Endothelial cell of umbilical vein (primary cell): ENCODE measurements around the gene RPE. TPM values are rescaled to one million over a fixed set of nuclear protein-coding genes. Genes with fewer than 3 reads are reported as not detected.

Source experiments
- BruUV-seq: library from RNA; stranded (reverse); fragments of 400-500 nt; replicated peaks from 2 replicates; lab custom pipeline; 2021; lab: Mats Ljungman, UMichigan
- CTCF ChIA-PET: fragments of 300-600, 350-600 bp; sonication (Branson Sonifier 250); formaldehyde crosslinking; loops from one replicate; lab custom pipeline; 2021; ENCODE audit warnings: antibody characterized with exemption, inconsistent platforms; lab: Charles Lee
- POLR2A ChIA-PET: fragments of 300-600, 350-600 bp; sonication (Branson Sonifier 250); formaldehyde crosslinking; loops from one replicate; lab custom pipeline; 2021; ENCODE audit warnings: antibody characterized with exemption, inconsistent platforms; lab: Charles Lee
- DNase-seq: peaks from one replicate; pipeline ENCODE4 v3.0.0-alpha.2; 2011; ENCODE audit warnings: low read depth, low spot score
- FAIRE-seq: peaks from 2 replicates; lab custom pipeline; 2011; peaks lifted over from hg19 to GRCh38; lab: Jason Lieb, UNC
- H2AFZ ChIP-seq: 2 replicates; pipeline ENCODE4 v1.6.0; 2012; ENCODE audit warnings: low read depth, low read length, control low read depth, inconsistent platforms
- H3K27ac ChIP-seq: 2 replicates; pipeline ENCODE4 v1.5.1; 2011; ENCODE audit warnings: low read depth, mild to moderate bottlenecking, control low read depth, low read length, moderate library complexity; ENCODE audit not compliant: insufficient read depth
- H3K27me3 ChIP-seq, 2 experiments: 2 replicates each; pipeline versions ENCODE4 v1.6.0 to v1.6.1; 2011; ENCODE audit warnings: low read length in 2 of 2, mixed read lengths in 1 of 2; ENCODE audit not compliant: control insufficient read depth in 2 of 2, insufficient read depth in 2 of 2
- H3K36me3 ChIP-seq, 2 experiments: 2 replicates in 1 of 2; 3 replicates in 1 of 2; pipeline ENCODE4 v1.5.1; 2011; ENCODE audit warnings: low read length in 2 of 2, mild to moderate bottlenecking in 1 of 2, moderate library complexity in 1 of 2; ENCODE audit not compliant: control insufficient read depth in 2 of 2, insufficient read depth in 2 of 2; ENCODE audit errors: extremely low read depth in 1 of 2
- H3K4me1 ChIP-seq: 3 replicates; pipeline ENCODE4 v1.5.1; 2011; ENCODE audit warnings: mild to moderate bottlenecking, low read length; ENCODE audit not compliant: control insufficient read depth, insufficient read depth; ENCODE audit errors: extremely low read depth
- H3K4me2 ChIP-seq: 2 replicates; pipeline ENCODE4 v1.6.1; 2011; ENCODE audit warnings: low read length, control low read depth, mixed read lengths; ENCODE audit not compliant: insufficient read depth
- H3K4me3 ChIP-seq, 3 experiments: fragments of 200-600 bp in 1 of 3; sonication (generic), shearing (Covaris generic) in 1 of 3; replicated peaks in 1 of 3; 2 replicates each; pipeline ENCODE4 v1.5.1; 2011 to 2016; ENCODE audit warnings: control low read depth in 3 of 3, low read length in 3 of 3, mild to moderate bottlenecking in 2 of 3, inconsistent platforms in 1 of 3, low read depth in 1 of 3, moderate library complexity in 1 of 3; ENCODE audit not compliant: insufficient read depth in 1 of 3
- H3K79me2 ChIP-seq: 2 replicates; pipeline ENCODE4 v1.6.0; 2012; ENCODE audit warnings: low read length, inconsistent platforms; ENCODE audit not compliant: control insufficient read depth, insufficient read depth
- H3K9ac ChIP-seq: replicated peaks from 2 replicates; pipeline ENCODE3; 2011; ENCODE audit warnings: low read length, control low read depth; ENCODE audit not compliant: insufficient read depth; ENCODE audit errors: extremely low read depth
- H3K9me1 ChIP-seq: replicated peaks from 3 replicates; pipeline ENCODE4 v1.6.0; 2011; ENCODE audit warnings: mild to moderate bottlenecking, low read length; ENCODE audit not compliant: control insufficient read depth, insufficient read depth; ENCODE audit errors: extremely low read depth
- H3K9me3 ChIP-seq: replicated peaks from 2 replicates; pipeline ENCODE4 v1.5.1; 2012; ENCODE audit warnings: low read length, inconsistent platforms; ENCODE audit not compliant: control insufficient read depth, insufficient read depth
- H4K20me1 ChIP-seq: replicated peaks from 2 replicates; pipeline ENCODE3; 2011; ENCODE audit warnings: mild to moderate bottlenecking, low read length; ENCODE audit not compliant: control insufficient read depth, insufficient read depth; ENCODE audit errors: extremely low read depth
- EZH2 ChIP-seq: IDR thresholded peaks from 2 replicates; pipeline ENCODE4 v1.6.1; 2012; ENCODE audit warnings: borderline replicate concordance, low read depth, mild to moderate bottlenecking, moderate library complexity, low read length, inconsistent platforms; ENCODE audit not compliant: severe bottlenecking
- GATA2 ChIP-seq: IDR thresholded peaks from 2 replicates; pipeline ENCODE4 v1.7.0; 2011; ENCODE audit warnings: low read depth, mild to moderate bottlenecking, moderate library complexity, mixed read lengths, low read length; ENCODE audit not compliant: insufficient read length, insufficient read depth
- dilution Hi-C: fragments of 300-500 bp; cut with MboI; formaldehyde crosslinking; loops from one replicate; pipeline ENCODE4 v1.15.0; 2019; ENCODE audit warnings: low sequenced_read_pairs; ENCODE audit not compliant: extremely low pct_ligation_motif_present
- intact Hi-C: fragments of 100-400 bp; cut with micrococcal nuclease; formaldehyde crosslinking; loops from one replicate; pipeline ENCODE4 v1.10.0; 2022
- polyA plus RNA-seq, 4 experiments: library from polyadenylated mRNA; depleted of rRNA in 3 of 4; stranded (reverse) in 3 of 4; unstranded in 1 of 4; fragments of >200 nt; gene quantifications; 2 replicates each; pipeline versions ENCODE4 v1.2.1 to v1.2.3, GENCODE V29; 2011 to 2012; ENCODE audit warnings: missing spikeins in 1 of 4
- total RNA-seq: library from RNA; stranded (reverse); gene quantifications from 2 replicates; pipeline ENCODE4 v1.2.3, GENCODE V29; 2021
- TF ChIP-seq, protein P1 (sequence below), 2 donors: IDR thresholded peaks; 1 replicate in 1 of 2; 2 replicates in 1 of 2; pipeline ENCODE4 v1.5.1; 2011; ENCODE audit warnings: low read length in 2 of 2, mild to moderate bottlenecking in 2 of 2, moderate library complexity in 2 of 2, control low read depth in 1 of 2, inconsistent platforms in 1 of 2, low read depth in 1 of 2; ENCODE audit not compliant: insufficient read depth in 1 of 2; ENCODE audit errors: extremely low read depth in 1 of 2

Gene RPE
- total and polyA plus RNA-seq, 2 donors (not counting 3 experiments of a cell fraction or from before 2014, with no cell fraction given), result 60.7 to 97.4 TPM

DNA sequence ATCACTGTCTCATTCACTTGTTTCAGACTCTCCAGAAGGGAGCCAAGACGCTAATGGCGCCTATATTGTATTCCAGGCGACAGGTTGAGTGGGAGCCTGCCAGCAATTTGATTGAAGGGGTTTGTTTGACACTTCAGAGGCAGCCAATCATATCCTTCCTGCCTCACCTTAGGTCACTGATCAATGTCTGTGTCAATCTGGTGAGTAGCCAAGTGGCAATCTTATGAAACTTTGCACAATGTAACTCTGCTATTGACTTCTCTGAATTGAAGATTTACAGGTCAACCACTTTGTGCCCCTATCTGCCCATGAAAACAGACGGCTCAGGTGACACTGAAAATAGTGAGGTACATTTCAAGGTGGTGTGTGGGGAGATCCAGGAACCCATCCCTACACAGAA is 32.7 kb upstream of the RPE start:
- H3K36me3 ChIP-seq, result no peaks in the 10 kb centered on the region
- dilution Hi-C loops, result no loop called here
- H3K4me1 ChIP-seq, result no peaks in the 10 kb centered on the region
- no TSS peak for BruUV-seq
- ChIA-PET POLR2A (no interaction called here), CTCF (interaction anchor here (1.0 to 1.1 kb wide), 2 partner anchors 9 to 229 kb away, joined by 4 to 10 read pairs; no protein-coding TSS in a partner anchor)
- TF ChIP-seq, protein P1, sequence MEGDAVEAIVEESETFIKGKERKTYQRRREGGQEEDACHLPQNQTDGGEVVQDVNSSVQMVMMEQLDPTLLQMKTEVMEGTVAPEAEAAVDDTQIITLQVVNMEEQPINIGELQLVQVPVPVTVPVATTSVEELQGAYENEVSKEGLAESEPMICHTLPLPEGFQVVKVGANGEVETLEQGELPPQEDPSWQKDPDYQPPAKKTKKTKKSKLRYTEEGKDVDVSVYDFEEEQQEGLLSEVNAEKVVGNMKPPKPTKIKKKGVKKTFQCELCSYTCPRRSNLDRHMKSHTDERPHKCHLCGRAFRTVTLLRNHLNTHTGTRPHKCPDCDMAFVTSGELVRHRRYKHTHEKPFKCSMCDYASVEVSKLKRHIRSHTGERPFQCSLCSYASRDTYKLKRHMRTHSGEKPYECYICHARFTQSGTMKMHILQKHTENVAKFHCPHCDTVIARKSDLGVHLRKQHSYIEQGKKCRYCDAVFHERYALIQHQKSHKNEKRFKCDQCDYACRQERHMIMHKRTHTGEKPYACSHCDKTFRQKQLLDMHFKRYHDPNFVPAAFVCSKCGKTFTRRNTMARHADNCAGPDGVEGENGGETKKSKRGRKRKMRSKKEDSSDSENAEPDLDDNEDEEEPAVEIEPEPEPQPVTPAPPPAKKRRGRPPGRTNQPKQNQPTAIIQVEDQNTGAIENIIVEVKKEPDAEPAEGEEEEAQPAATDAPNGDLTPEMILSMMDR (IDR thresholded peaks at IDR 0.05; ENCODE audit: extremely low read depth in 1 of 2, insufficient read depth in 1 of 2, low read depth in 1 of 2, low read length in 2 of 2), result no peak
- intact Hi-C loops, result loop anchor here (10.0 kb wide), 1 partner anchor 1575 kb away; no protein-coding TSS in a partner anchor
- no peak overlapping the region for H3K9ac ChIP-seq
- no peak overlapping the region for H3K4me2 ChIP-seq
- DNase-seq (no peak), FAIRE-seq (no peak)
- no peak overlapping the region for H3K27ac ChIP-seq
- H4K20me1 ChIP-seq, result no peaks in the 10 kb centered on the region
- H3K9me1 ChIP-seq, result no peaks in the 10 kb centered on the region
- H3K79me2 ChIP-seq, result no peaks in the 10 kb centered on the region
- no peak overlapping the region for H3K4me3 ChIP-seq
- H3K9me3 ChIP-seq, result no peaks in the 10 kb centered on the region
- H3K27me3 ChIP-seq, result peaks cover 5 to 13% of the 10 kb centered on the region in 2 experiments
- H2AFZ ChIP-seq, result no peak overlapping the region

DNA sequence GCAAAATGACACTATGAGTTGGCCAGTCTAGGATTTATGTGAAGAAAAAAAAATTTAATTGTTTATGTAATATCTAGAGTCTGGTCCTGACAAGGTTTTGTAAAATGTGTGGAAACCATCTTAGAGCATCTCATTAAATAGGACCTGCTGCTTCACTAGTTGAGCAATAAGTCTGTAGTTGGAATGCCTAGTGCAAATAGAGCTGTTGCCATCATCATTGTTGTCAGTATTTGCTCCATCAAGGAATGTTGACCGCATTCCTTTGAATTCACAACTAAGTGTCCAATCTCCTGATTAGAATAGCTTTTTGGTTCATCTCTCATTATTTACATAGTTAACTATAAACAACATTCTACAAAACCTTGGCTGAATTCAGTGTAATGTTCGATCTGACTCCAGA is 32.2 kb upstream of the RPE start:
- H2AFZ ChIP-seq, result no peak overlapping the region
- H3K79me2 ChIP-seq, result no peaks in the 10 kb centered on the region
- no peaks in the 10 kb centered on the region for H3K36me3 ChIP-seq
- no peak for TF ChIP-seq GATA2
- no peak for TF ChIP-seq EZH2
- no peaks in the 10 kb centered on the region for H3K4me1 ChIP-seq
- ChIA-PET POLR2A (no interaction called here), CTCF (interaction anchor here (3.5 kb wide), 1 partner anchor 9 kb away, joined by 22 read pairs; no protein-coding TSS in a partner anchor)
- peaks cover 5 to 13% of the 10 kb centered on the region in 2 experiments for H3K27me3 ChIP-seq
- no TSS peak for BruUV-seq
- H3K9ac ChIP-seq, result no peak overlapping the region
- no peak overlapping the region for H3K4me3 ChIP-seq
- H3K9me3 ChIP-seq, result no peaks in the 10 kb centered on the region
- H3K27ac ChIP-seq, result no peak overlapping the region
- no peak for FAIRE-seq
- dilution Hi-C loops, result no loop called here
- intact Hi-C loops, result no loop called here
- H3K4me2 ChIP-seq, result no peak overlapping the region
- H3K9me1 ChIP-seq, result no peaks in the 10 kb centered on the region
- DNase-seq, result no peak
- no peaks in the 10 kb centered on the region for H4K20me1 ChIP-seq
